ENCODE data around the gene SENP3.

DNA sequence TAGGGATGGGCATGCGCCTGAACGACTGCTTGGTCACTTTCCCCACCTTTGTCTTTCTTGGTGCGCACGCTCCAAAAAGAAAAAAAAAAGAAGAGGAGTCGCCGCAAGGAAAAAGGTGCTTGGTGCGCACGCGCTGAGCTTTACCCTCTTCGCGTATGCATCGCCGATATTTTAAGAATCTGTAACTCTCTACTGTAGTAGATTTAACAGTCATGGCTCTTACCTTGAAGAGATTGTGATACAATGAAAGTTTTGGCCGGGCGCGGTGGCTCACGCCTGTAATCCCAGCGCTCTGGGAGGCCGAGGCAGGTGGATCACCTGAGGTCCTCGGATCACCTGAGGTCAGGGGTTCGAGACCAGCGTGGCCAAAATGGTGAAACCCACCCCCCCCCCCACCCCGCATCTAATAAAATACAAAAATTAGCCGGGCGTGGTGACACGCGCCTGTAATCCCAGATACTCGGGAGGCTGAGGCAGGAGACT lies 53.6 kb downstream of the SENP3 start:
- no peak for TF ChIP-seq RAD21 (IDR thresholded peaks at IDR 0.05; ENCODE audit: low read depth)
- TF ChIP-seq CREB1 (IDR thresholded peaks at IDR 0.05; ENCODE audit: low read depth): no peak
- no peak for TF ChIP-seq ZBTB7A (IDR thresholded peaks at IDR 0.05; ENCODE audit: low read depth)
- TF ChIP-seq, protein P1, sequence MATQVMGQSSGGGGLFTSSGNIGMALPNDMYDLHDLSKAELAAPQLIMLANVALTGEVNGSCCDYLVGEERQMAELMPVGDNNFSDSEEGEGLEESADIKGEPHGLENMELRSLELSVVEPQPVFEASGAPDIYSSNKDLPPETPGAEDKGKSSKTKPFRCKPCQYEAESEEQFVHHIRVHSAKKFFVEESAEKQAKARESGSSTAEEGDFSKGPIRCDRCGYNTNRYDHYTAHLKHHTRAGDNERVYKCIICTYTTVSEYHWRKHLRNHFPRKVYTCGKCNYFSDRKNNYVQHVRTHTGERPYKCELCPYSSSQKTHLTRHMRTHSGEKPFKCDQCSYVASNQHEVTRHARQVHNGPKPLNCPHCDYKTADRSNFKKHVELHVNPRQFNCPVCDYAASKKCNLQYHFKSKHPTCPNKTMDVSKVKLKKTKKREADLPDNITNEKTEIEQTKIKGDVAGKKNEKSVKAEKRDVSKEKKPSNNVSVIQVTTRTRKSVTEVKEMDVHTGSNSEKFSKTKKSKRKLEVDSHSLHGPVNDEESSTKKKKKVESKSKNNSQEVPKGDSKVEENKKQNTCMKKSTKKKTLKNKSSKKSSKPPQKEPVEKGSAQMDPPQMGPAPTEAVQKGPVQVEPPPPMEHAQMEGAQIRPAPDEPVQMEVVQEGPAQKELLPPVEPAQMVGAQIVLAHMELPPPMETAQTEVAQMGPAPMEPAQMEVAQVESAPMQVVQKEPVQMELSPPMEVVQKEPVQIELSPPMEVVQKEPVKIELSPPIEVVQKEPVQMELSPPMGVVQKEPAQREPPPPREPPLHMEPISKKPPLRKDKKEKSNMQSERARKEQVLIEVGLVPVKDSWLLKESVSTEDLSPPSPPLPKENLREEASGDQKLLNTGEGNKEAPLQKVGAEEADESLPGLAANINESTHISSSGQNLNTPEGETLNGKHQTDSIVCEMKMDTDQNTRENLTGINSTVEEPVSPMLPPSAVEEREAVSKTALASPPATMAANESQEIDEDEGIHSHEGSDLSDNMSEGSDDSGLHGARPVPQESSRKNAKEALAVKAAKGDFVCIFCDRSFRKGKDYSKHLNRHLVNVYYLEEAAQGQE (IDR thresholded peaks at IDR 0.05; ENCODE audit: low read depth): no peak
- no peak for TF ChIP-seq EP300 (IDR thresholded peaks at IDR 0.05; ENCODE audit: borderline replicate concordance)
- no peak for TF ChIP-seq CEBPB (IDR thresholded peaks at IDR 0.05)
- TF ChIP-seq, protein P2, sequence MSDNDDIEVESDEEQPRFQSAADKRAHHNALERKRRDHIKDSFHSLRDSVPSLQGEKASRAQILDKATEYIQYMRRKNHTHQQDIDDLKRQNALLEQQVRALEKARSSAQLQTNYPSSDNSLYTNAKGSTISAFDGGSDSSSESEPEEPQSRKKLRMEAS (IDR thresholded peaks at IDR 0.05): peak; percentile 42; the same call in 1 of the 2 replicates
- TF ChIP-seq TAF1 (IDR thresholded peaks at IDR 0.05; ENCODE audit: low read depth): no peak
- TF ChIP-seq TCF12 (IDR thresholded peaks at IDR 0.05; ENCODE audit: low read depth): no peak
- no peak for TF ChIP-seq NFIC (IDR thresholded peaks at IDR 0.05)
- TF ChIP-seq EGR1 (IDR thresholded peaks at IDR 0.05): no peak
- TF ChIP-seq, protein P3, sequence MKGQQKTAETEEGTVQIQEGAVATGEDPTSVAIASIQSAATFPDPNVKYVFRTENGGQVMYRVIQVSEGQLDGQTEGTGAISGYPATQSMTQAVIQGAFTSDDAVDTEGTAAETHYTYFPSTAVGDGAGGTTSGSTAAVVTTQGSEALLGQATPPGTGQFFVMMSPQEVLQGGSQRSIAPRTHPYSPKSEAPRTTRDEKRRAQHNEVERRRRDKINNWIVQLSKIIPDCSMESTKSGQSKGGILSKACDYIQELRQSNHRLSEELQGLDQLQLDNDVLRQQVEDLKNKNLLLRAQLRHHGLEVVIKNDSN (IDR thresholded peaks at IDR 0.05): no peak
- TF ChIP-seq YY1 (IDR thresholded peaks at IDR 0.05; ENCODE audit: low read depth): no peak

Measured in Ishikawa (cell line).